ENCODE data around the gene BAMBI.

DNA sequence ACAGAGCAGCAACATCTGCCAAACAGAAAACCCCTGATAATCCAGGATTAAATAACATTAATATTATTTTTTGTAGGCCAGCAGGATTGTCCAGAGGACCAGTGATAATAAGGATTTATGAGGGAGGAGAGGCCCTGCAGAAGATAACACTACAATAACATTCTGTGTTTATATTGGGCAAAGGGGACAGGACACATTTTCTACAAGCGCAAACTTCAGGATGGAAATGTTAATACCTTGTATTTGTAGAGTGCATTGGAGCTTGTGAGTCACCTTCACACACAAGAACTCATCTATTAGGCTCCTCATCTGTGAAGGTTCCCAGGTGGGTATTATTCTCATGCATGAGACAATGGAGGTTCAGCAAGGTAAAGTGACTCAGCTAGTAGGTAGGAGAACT is 51.0 kb downstream of the BAMBI start:
- TF ChIP-seq, protein P1, sequence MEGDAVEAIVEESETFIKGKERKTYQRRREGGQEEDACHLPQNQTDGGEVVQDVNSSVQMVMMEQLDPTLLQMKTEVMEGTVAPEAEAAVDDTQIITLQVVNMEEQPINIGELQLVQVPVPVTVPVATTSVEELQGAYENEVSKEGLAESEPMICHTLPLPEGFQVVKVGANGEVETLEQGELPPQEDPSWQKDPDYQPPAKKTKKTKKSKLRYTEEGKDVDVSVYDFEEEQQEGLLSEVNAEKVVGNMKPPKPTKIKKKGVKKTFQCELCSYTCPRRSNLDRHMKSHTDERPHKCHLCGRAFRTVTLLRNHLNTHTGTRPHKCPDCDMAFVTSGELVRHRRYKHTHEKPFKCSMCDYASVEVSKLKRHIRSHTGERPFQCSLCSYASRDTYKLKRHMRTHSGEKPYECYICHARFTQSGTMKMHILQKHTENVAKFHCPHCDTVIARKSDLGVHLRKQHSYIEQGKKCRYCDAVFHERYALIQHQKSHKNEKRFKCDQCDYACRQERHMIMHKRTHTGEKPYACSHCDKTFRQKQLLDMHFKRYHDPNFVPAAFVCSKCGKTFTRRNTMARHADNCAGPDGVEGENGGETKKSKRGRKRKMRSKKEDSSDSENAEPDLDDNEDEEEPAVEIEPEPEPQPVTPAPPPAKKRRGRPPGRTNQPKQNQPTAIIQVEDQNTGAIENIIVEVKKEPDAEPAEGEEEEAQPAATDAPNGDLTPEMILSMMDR (IDR thresholded peaks at IDR 0.05): no peak
- TF ChIP-seq POLR2A (IDR thresholded peaks at IDR 0.05): no peak
